Right lung (tissue), 10 donors: ENCODE measurements around the gene RFLNA. TPM values are rescaled to one million over a fixed set of nuclear protein-coding genes. Genes with fewer than 3 reads are reported as not detected.

ENCODE experiments used
- DNase-seq, 2 donors: peaks; one replicate each; pipeline ENCODE4 v3.0.0-alpha.2; 2013
- long read RNA-seq, 8 donors: transcript quantifications; one replicate each; lab custom pipeline, GENCODE V29; 2026
- polyA plus RNA-seq, 5 donors: library from polyadenylated mRNA; unstranded; fragments of 120-200 nt; gene quantifications; one replicate each; pipeline versions ENCODE4 v1.2.1 to v1.2.3, GENCODE V29; 2013; ENCODE audit warnings: inconsistent platforms in 1 of 5, low replicate concordance in 1 of 5; ENCODE audit not compliant: insufficient read length in 5 of 5, insufficient read depth in 1 of 5

RFLNA gene
- 1 to 10 TPM; 2.7 to 4.6 (median 3.5) TPM for polyA plus RNA-seq
- long read RNA-seq, donor 1, partial matches to known transcripts, result 0 of 4 reads
- long read RNA-seq, donor 1, other reads (novel, unspliced or antisense), result 0 of 4 reads
- long read RNA-seq, donor 2, partial matches to known transcripts, result 0 of 3 reads
- long read RNA-seq, donor 2, other reads (novel, unspliced or antisense), result 0 of 3 reads
- long read RNA-seq, donor 3, partial matches to known transcripts, result 0 of 2 reads
- long read RNA-seq, donor 3, other reads (novel, unspliced or antisense), result 0 of 2 reads
- long read RNA-seq, donor 4, result 0 reads
- long read RNA-seq, donor 5, transcript RFLNA-205 (3 exons, 2,354 nt), result major isoform, 5 of 5 reads
- long read RNA-seq, donor 5, partial matches to known transcripts, result 0 of 5 reads
- long read RNA-seq, donor 5, other reads (novel, unspliced or antisense), result 0 of 5 reads
- long read RNA-seq, donor 6, partial matches to known transcripts, result 0 of 3 reads
- long read RNA-seq, donor 6, other reads (novel, unspliced or antisense), result 0 of 3 reads
- long read RNA-seq, donor 7, partial matches to known transcripts, result 0 of 3 reads
- long read RNA-seq, donor 7, other reads (novel, unspliced or antisense), result 0 of 3 reads
- long read RNA-seq, donor 8, result 0 reads

GRCh38 chr12:124294780-124295341 lies at the start of gene RFLNA:
TSS of gene RFLNA (plus strand) at chr12:124295093. CDS start at chr12:124295430, 337 bp downstream.
- no peak for DNase-seq

- no peak for DNase-seq
These were observed 47.6 kb upstream of the RFLNA start for GRCh38 chr12:124247331-124247730.

- peak in 1 of 2 donors; percentile 55 for DNase-seq
These were observed 45.7 kb upstream of the RFLNA start for GRCh38 chr12:124248941-124249825.

- peak; percentile 45 to 57 for DNase-seq
These were observed 43.7 kb upstream of the RFLNA start for GRCh38 chr12:124251186-124251585.

- no peak for DNase-seq
These were observed 41.9 kb upstream of the RFLNA start for GRCh38 chr12:124252964-124253363.

GRCh38 chr12:124254126-124254525 lies 40.8 kb upstream of the RFLNA start:
- DNase-seq, result no peak

- DNase-seq, result no peak
These were observed 35.5 kb upstream of the RFLNA start for GRCh38 chr12:124259154-124260066.

GRCh38 chr12:124261885-124262284 lies 33.0 kb upstream of the RFLNA start:
- no peak for DNase-seq

- no peak for DNase-seq
These were observed 30.7 kb upstream of the RFLNA start for GRCh38 chr12:124264089-124264795.

GRCh38 chr12:124264879-124265278 lies 30.0 kb upstream of the RFLNA start:
- no peak for DNase-seq

- DNase-seq, result no peak
These were observed 27.6 kb upstream of the RFLNA start for GRCh38 chr12:124267205-124267778.

GRCh38 chr12:124270671-124271070 lies 24.2 kb upstream of the RFLNA start:
- no peak for DNase-seq

- DNase-seq, result no peak
These were observed 21.3 kb upstream of the RFLNA start for GRCh38 chr12:124273630-124274029.

- DNase-seq, result no peak
These were observed 18.6 kb upstream of the RFLNA start for GRCh38 chr12:124276337-124276736.

- DNase-seq, result no peak
These were observed 17.3 kb upstream of the RFLNA start for GRCh38 chr12:124277394-124278241.

- DNase-seq, result no peak
These were observed 16.3 kb upstream of the RFLNA start for GRCh38 chr12:124278389-124279101.

- no peak for DNase-seq
These were observed 15.6 kb upstream of the RFLNA start for GRCh38 chr12:124279315-124279714.

GRCh38 chr12:124279846-124280360 lies 15.0 kb upstream of the RFLNA start:
- no peak for DNase-seq
